ENCODE results near the gene ULBP1. TPM values are rescaled to one million over a fixed set of nuclear protein-coding genes. Genes with fewer than 3 reads are reported as not detected.
A peak's percentile ranks its signal among the peaks of the same experiment; 100 is the strongest.
"Not testable (repeated sequence)": the region's sequence is repeated elsewhere in the genome, so short reads cannot be mapped to it uniquely, and the experiment has no call there.

Gene ULBP1
- total RNA-seq, 1 donor from 2014 or later = 2.5 TPM

DNA sequence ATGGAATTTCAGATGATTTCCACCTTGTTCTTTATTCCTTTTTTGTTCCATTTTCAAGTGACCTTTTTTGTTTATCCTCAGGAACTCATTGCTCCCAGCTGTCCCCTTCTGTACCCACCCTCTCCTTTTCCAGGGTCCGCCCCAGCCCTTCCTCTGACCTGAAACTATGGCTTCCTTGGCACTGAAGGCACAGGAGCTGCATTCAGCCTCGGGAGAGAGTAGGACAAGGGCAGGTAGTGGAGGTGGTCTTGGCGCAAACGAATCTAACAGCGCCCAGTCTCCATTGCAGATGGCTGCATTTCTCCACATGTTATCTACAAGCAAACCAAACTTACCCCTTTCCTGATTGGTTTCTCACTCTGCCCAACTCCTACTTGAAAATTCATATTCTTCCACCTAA, 30.7 kb upstream of the ULBP1 start:
- DNase-seq (ENCODE audit: low spot score) = peak; percentile 25

DNA sequence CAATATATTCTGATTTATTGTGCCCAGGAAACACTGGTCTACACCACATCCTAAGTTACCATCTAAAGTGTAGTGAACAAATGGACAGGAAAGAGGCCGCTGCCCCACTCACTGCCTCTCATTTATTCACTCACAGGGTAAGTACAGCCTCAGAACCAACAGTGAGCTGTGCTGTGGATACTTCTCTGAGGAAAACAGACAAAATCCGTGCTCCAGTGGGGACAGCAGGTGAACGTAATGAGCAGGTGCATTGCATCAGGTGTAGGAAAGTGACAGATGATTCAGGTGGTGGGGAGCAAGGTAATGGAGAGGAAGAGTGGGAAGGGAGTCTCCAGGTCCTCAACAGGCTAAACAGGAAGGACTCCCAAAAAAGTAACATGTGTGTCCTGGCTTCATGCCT, 30.3 kb upstream of the ULBP1 start:
- DNase-seq (ENCODE audit: low spot score) = peak; percentile 29

DNA sequence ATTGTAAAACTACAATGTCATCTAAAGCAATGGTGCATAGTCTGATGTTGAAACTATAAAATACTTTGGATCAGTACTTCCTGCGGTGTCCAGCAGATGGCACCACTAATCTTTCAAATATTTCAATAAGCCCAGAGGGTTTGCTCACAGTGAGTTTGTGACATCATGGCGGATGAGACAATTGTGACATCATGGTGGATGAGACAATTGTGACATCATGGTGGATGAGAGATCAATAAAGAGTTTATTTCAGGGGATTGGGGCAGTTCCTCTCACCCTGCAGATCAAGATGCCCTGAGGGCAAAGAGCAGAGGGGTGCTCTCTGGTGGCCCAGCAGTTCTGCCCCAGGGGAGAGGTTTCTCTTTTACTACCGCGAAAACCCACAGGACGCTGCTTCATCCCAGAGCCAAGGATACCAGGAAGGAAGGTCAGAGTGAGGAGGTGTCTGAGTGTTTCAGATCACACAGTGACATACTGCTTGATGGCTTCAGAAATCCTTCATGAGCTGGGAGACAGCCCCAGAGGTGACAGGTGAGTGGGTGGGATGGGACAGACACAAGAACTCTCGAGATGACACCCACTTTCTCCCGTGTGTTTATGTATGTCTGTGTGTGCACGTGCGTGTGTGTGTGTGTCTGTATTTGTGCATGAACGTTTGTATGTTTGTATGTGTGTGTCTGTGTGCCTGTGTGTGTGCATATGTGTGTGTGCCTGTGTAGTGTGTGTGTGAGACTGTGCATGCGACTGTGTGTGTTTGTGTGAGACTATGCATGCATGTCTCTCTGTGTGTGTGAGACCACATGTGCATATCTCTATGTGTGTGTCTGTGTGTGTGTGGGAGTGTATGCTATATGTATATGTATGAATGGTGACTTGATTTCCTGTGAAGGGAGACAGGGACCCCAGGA, 29.2 kb upstream of the ULBP1 start:
- peak; percentile 72 for DNase-seq (ENCODE audit: low spot score)

DNA sequence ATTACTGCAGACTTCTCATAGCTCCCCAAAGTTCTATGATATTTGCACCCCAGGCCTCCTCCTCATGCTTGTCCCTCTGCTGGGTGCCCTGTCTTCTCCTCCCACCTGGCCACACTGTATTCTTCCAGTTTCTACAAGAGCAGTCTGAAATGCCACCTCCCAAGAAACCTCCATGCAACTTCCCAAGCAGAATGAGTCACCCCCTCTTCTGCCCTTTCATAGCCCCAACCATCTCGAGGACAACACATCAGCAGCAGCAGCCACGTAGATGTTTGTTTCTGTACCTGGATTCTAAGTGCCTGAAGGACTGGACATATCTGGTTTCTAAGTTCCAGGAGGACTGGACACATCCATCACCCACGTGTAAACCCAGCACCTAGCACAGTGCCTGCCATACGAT, 28.5 kb upstream of the ULBP1 start:
- peak; percentile 23 for DNase-seq (ENCODE audit: low spot score)

DNA sequence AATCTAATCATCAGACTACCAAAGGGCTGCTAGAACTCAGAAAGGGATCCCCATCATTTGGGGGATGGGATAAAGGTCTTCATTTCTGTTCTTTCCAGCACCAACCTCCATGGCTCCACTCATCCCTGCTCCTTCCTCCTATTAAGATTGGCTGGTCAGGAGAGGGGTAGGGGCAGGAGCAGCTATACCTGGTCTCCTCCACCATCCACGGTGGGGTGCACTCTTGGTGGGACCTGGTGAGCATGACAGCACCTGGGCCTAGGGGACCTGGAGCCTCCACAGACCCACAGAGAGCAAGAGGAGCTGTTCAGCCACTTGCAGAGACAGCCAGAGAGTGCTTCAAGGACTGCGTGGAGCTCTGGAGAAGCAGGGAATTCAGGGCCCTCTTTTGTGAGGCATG, 28.1 kb upstream of the ULBP1 start:
- DNase-seq (ENCODE audit: low spot score) = peak; percentile 29

DNA sequence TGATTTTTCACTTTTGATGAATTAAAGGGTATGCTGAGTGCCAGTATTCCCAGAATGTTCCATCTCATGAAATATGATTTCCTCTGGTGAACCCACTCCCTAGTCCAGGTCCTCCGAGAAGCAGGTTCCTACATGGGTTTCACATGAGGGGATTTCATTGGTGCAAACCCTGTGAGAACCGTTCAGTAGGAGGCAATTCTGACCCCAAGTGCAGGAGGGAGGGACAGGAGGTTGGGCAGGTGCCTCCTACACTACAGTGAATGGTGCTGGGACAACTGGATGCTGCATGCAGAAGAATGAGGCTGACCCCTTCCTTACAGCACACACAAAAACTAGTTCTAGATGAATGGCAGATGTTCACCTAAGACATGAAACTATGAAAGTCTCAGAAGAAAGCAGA, 27.0 kb upstream of the ULBP1 start:
- DNase-seq (ENCODE audit: low spot score) = no peak

DNA sequence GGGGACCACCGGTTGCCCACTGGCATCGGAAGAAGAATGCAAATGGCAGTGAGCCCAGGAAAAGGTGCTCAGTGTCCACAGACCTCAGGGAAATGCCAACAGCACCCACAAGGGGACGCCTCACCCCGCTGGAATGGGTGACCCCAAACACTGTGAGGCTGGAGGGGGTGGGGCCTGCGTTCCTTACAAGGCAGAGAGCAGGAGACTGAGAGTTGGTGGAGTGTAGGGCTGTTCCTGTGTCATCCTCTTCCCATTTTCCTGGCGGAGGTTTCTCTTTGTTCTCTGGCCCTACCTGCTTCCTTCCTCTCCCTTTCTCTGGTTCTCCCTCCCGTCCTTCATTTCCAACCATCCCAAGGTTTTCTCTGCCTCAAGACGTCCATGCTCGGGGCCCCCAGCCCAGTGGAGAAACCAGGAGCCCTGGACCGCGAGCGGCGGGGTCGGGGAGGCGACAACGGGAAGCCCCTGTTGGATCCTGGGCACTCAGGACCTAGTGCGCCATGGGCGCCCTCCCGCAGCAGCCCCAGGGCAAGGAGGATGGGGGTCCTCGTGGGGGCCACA, 25.7 kb upstream of the ULBP1 start:
- peak; percentile 26 for DNase-seq (ENCODE audit: low spot score)

DNA sequence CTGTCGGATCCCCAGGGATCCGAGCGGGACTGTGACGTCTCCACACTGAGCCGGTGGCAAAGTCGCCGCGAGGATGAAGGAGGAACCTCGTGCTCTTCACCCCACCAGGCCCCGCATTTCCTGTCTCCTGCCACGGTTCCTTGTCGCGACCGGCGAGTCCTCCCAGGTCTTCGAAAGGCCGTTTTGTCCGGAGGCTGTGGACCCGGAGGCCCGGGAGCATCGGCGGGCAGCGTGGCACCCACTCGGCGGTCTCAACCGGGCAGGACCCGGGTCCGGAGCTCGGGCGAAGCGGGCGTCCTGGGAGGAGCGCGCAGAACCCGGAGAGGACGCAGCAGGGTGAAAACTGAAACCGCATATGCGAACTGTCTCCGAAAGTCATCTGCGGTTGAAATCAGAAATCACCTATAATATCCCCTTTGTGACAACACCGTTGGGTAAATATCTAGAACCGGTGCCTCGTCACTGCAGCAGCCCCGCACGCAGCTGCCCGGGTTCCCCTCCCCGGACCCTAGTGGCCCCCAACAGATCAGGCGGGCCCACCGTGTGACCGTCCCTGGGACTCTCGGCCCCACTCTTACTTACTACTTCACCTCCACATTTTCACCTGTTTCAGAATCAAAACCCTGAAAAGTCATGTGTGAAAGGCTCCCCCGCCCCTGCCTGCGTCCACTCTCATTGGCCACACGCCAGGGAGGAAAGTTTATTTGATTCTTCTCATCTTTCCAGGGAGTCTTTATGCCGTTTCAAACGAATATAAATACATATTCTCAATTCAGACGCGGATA, 25.0 kb upstream of the ULBP1 start:
- peak; percentile 45 for DNase-seq (ENCODE audit: low spot score)

DNA sequence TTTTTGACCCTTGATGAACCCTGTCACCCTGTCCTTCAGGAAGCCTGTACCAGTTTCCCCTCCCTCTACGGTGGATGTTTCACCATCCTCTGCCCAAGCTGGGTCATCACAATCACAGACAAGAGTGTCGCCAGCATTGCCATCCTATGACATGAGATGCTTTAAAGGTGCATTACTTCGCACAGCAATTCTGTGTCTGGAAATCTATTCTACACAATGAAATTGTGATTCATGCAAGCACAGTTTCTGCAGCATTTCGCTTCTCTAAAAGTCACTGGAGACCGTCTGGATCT, 24.4 kb upstream of the ULBP1 start:
- no peak for DNase-seq (ENCODE audit: low spot score)

DNA sequence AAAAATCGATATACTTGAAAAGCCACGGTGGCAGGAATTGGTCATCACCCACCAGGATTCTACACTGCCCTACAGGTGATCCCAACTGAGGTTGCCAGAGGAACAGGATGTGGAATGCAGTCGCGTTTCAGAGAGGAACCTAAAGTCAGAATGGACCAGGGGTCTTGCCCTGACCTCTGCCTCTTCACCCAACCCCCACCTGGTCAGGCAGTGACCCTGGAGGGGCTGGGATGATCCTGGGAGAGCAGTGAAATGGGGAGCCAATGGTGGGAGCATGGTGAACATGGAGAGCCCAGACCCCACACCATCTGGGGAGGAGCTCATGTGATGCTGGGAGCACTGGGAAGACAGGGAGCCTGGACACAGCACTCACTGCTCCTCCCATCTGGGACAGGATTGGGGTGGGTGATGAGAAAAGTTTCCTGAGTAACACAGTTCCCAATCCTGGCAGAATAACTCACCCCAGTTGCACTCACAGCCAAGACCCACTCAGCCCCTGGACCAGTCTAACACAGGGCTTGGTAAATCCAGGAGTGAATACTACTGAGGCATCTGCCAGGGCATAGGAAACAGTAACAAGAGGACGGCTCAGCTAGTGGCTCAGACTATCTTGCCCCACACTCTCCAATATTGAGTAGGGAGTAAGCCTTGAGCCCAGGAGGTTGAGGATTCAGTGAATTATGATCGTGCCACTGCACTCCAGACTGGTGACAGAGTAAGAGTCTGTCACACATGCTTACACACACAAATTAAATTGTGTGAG, 23.7 kb upstream of the ULBP1 start:
- DNase-seq (ENCODE audit: low spot score) = peak; percentile 29

DNA sequence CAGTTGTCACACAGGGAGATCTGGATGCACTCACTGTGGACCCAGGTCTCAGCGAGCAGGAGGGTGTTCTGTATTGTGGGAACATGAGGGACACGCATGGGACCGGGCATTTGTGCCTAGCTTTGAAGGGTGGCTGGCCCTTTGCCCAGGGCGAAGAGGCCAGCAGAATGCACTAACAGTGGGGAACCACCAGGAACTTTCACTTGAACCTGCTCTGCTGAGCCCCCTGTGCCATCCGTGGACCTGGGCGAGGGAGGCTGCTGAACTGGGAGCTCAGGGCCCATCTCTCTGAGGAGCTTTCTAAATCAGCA, 23.1 kb upstream of the ULBP1 start:
- DNase-seq (ENCODE audit: low spot score) = peak; percentile 30

DNA sequence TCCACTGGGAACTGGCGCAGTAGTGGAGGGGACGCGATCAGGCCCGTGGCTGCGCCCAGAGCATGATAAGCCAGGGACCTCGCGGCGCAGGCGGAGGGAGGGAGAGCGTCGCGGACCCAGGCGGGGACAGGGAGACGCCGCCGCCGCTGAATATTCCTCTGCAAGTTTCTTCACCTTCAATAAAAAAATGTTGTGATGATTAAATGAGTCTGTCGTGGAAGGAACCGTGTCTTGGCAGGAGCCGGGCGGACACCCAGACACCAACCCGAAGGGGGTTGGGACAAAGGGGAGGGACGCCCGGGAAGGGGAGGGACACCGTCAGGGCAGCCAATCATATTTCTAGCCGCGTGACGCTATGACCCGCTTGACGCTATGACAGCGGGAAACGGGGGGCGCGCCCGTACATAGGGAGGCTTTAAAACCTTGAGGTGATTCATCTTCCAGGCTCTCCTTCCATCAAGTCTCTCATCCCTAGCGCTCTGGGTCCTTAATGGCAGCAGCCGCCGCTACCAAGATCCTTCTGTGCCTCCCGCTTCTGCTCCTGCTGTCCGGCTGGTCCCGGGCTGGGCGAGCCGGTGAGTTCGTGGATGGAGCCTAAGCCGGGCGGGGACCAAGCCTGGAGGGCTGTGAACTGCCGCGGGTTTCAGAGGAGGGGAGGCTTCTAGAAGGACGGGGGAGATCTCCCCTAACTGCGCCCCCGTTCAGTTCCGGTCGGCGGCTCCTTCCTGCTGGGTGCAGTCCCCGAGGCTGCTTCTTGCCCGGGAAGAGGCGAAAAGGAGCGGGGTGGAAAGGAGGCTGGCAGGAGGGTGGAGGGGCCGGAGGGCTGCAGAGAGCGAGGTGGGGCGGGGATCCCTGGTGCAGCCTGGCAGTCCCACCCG, 21.9 kb upstream of the ULBP1 start, which contains the start of gene ULBP2:
ULBP2 (plus strand) TSS at position 432 of the 878 bp plus-strand sequence; CDS start at position 491, 59 bp downstream.
- peak; percentile 90 for DNase-seq (ENCODE audit: low spot score)

DNA sequence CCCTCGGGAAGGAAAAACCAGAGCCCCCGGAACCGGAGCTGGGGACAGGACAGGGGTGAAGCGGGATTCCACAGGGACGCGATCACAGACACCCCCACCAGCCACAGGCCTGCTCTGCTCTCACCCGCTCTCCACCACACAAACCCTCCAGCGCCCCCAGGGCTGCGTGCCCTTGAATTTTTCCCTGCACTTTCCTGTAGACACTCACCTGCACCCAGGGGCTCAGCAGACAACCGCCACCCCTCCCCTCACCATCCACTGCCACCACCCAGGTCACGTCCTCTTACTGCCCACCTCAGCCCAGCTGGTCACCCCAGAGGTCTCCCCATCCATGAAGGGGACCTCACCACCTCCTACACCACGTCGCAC, 21.3 kb upstream of the ULBP1 start:
- DNase-seq (ENCODE audit: low spot score) = peak; percentile 46

DNA sequence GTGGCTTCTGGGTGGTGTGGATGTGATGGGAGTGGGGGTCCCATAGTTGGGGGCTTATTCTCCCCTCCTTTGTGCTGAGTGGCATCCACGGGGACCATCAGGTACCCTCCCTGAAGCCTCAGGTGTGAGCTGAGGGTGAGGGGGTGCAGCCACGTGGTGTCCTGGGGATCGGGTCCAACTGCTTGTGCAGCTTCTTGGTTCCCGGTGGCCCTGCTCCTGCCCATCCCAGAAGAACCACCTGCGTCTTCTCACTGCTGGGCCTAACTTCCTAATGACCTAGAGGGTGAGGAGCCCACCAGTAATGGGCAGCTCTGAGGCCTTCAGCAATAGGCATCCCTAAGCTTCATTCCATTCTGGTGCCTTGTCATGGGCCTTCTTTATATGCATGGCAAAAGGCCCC, 20.4 kb upstream of the ULBP1 start:
- not testable (repeated sequence) for DNase-seq (ENCODE audit: low spot score)

DNA sequence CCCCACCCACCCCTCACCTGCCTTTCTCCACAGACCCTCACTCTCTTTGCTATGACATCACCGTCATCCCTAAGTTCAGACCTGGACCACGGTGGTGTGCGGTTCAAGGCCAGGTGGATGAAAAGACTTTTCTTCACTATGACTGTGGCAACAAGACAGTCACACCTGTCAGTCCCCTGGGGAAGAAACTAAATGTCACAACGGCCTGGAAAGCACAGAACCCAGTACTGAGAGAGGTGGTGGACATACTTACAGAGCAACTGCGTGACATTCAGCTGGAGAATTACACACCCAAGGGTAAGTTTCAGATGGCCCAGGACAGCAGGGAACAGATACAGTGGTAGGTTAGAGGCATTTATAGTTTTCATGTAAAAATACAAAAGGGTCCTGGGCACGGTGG, 18.5 kb upstream of the ULBP1 start:
- not testable (repeated sequence) for DNase-seq (ENCODE audit: low spot score)

DNA sequence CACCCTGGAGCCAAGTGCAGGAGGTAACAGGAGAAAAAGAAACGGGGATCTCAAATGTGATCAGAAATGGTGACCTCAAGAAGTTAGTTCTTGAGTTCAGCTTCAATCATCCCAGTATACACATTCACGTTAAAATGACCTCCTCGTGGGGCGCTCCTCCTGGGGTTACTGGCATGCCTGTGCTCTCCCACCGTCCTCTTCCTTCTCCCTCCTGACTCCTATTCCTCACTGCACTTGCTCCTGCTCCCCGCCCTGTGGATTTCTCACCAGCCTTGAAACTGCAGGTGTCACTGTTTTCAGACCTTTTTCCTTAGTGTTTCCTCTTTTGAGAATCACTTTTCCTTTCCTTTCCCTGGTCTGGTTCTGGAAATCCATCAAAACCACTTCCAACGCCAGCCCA, 17.1 kb upstream of the ULBP1 start:
- DNase-seq (ENCODE audit: low spot score) = peak; percentile 7

DNA sequence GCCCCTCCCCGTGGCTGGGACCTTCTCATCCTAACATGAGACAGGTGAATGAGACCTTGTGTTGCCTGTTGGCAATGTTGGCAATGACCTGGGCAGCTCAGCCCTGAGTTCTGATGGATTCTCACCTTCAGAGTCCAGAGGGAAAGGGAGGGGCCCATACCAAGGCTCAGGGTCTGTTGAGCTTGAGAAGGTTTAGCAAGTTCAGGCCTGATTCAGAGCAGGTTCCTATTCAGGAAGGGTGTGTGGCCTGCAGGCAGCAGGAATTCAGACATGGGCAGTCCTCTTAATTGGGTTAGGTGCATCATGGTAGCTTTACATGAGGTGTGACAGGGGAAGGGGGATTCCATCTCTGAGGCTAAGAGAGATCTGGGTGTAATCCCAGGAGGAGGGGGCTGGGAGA, 16.2 kb upstream of the ULBP1 start:
- DNase-seq (ENCODE audit: low spot score) = not testable (repeated sequence)

DNA sequence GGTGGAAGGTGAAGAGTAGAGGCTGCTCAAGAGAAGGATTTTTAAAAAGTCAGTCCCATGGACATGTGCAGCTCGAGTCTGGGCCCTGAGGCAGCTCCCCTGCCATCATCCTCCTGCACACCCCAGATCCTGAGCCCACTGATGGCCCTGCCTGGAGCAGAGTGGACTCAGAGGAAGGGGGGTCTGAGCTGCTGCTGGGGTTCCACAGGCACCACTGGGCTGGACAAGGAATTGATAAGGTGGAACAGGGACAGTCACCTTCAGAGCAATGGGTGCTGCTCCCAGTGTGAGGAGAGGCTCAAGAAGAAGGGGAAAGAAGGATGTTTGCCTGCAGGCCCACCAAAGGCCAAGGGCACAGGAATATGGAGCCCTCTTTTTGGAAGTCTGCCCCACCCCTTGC, 15.7 kb upstream of the ULBP1 start:
- peak; percentile 18 for DNase-seq (ENCODE audit: low spot score)

DNA sequence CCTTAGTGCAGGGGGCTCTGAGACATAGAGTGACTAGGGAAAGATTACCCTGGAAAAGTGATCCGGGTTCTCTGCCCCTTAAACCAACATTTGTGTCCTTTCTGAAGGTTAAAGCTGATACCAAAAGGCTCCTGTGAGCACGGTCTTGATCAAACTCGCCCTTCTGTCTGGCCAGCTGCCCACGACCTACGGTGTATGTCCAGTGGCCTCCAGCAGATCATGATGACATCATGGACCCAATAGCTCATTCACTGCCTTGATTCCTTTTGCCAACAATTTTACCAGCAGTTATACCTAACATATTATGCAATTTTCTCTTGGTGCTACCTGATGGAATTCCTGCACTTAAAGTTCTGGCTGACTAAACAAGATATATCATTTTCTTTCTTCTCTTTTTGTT, 15.1 kb upstream of the ULBP1 start:
- no peak for DNase-seq (ENCODE audit: low spot score)

DNA sequence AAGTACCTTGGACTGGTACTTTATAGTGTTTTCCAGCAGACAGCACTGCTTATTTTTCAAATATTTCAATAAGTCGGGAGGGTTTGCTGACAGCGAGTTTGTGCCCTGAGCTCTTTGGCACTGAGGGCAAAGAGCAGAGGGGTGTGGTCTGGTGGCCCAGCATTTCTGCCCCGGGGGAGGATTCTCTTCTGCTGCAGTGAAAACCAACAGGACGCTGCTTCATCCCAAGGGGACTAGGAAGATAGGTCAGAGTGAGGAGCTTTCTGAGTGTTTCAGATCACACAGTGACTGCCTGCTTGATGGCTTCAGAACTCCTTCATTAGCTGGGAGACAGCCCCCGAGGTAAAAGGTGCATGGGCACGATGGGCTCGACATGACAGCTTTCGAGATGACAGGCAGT, 13.3 kb upstream of the ULBP1 start:
- no peak for DNase-seq (ENCODE audit: low spot score)

DNA sequence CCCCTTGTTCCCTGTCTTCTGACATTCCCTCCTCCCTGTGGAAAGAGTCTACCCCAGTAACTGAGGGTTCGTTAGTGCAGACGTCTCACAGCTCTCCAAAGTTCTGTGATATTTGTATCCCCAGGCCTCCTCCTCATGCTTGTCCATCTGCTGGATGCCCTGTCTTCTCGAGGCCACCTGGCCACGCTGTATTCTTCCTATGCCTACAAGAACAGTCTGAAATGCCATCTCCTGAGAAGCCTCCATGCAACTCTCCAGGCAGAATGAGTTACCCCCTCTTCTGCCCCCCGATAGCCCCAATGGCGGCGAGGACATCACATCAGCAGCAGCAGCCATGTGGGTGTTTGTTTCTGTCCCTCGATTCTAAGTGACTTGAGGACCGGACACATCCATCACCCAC, 12.6 kb upstream of the ULBP1 start:
- DNase-seq (ENCODE audit: low spot score) = no peak

Measured in ureter (tissue), 1 donor.